OCI-LY7 (cell line): ENCODE results near the gene NCK2.

Source experiments
- CTCF ChIP-seq: fragments of 200-600 bp; sonication (generic); conservative IDR thresholded peaks from 2 replicates; pipeline ENCODE4 v1.5.1; 2014; ENCODE audit warnings: mild to moderate bottlenecking, antibody characterized with exemption, low read length, moderate library complexity, mixed read lengths
- EZH2phosphoT487 ChIP-seq: fragments of 200-600 bp; sonication (generic); IDR thresholded peaks from 2 replicates; pipeline ENCODE4 v1.6.1; 2018; ENCODE audit warnings: low read depth, borderline replicate concordance, mild to moderate bottlenecking, mixed run types, antibody characterized with exemption, low read length, moderate library complexity, mixed read lengths

GRCh38 chr2:105935063-105935462 is 190.4 kb downstream of the NCK2 start:
- TF ChIP-seq CTCF (no peak), EZH2phosphoT487 (no peak)
